GM12873 (cell line): ENCODE results near the gene OTULINL.

Experiments
- TF ChIP-seq, protein P1 (sequence below): IDR thresholded peaks from 2 replicates; pipeline ENCODE4 v1.5.1; 2012; ENCODE audit warnings: low read depth, mild to moderate bottlenecking, moderate library complexity, low read length, control low read depth; ENCODE audit not compliant: insufficient read depth; ENCODE audit errors: missing control alignments

The OTULINL gene

DNA sequence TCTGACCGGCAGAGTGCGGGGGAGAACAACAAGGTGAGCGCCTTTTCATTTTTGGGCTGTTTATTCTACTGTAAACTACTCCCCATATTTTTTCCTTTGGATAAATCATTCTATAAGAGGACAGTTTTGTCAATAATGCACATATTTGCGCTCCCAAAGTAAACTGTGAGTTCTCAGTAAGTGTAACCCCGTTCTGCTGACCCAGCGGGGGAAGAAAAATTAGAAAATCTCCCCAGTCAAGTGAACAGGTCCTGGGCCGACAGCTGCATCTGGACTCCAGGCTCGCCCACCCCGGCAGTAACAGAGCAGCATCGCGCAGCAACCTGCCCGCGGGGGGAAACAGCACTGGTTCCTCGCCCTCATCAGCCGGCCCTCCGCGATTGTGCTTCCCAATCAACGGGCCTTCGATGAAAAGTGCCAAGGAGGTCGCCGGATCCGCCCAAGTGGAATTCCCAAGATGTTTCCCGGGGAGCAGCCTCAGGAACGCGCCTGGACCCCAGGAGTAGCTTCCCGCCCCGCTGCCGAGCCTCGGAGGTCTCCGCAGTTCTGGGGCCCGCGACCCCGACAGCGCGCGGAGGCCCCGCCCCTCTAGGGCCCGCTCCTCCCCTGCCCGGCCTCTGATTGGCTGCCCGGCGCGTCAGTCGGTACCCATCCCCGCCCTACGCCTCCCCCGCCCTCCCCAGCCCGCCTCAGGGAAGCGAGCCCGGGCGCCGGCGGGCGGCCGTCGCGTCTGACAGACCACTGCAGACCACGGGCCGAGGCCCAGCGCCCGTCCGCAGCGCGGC is at the start of gene OTULINL:
Gene OTULINL (plus strand): TSS at position 687 of the 785 bp plus-strand sequence. CDS start 103 bp downstream, outside the sequence.
- TF ChIP-seq, protein P1, sequence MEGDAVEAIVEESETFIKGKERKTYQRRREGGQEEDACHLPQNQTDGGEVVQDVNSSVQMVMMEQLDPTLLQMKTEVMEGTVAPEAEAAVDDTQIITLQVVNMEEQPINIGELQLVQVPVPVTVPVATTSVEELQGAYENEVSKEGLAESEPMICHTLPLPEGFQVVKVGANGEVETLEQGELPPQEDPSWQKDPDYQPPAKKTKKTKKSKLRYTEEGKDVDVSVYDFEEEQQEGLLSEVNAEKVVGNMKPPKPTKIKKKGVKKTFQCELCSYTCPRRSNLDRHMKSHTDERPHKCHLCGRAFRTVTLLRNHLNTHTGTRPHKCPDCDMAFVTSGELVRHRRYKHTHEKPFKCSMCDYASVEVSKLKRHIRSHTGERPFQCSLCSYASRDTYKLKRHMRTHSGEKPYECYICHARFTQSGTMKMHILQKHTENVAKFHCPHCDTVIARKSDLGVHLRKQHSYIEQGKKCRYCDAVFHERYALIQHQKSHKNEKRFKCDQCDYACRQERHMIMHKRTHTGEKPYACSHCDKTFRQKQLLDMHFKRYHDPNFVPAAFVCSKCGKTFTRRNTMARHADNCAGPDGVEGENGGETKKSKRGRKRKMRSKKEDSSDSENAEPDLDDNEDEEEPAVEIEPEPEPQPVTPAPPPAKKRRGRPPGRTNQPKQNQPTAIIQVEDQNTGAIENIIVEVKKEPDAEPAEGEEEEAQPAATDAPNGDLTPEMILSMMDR: no peak

DNA sequence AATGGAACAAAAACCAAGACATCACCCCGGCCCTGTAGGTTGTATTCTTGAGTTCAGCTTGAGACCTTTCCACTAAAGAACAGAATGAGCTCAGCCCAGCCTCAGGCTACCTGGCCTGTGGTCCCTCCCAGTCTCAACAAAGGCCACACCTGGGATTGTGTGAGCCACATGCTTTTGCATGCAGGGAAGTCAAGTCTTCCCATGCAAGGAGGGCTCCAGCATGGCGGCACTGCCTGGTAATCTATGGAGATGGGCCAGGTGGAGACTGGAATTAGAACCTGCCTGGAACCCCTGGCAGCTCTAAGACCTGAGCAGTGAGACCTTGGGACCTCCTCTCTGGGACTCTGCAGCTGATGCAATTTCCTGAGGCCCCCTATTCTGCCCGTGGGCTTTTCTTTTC is 49.4 kb upstream of the OTULINL start:
- TF ChIP-seq, protein P1: no peak

DNA sequence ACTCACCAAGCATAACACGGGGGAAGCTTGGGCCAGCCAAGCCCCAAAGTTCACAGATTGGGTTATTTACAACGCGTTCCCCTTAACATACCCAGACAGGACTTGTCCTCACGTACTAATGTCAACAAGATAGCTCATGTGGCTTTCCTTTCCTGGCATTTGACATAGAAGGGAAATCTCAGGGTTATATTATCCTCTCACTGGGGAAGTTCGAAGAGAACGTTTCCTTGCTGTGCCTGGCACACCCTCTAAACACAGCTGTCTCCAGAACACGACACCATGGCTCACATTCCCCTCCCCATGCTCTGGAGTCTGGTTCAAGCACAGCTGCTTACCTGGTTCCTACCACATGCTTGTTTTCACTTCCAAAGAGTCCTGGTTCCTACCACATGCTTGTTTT is 46.8 kb upstream of the OTULINL start:
- TF ChIP-seq, protein P1: no peak

DNA sequence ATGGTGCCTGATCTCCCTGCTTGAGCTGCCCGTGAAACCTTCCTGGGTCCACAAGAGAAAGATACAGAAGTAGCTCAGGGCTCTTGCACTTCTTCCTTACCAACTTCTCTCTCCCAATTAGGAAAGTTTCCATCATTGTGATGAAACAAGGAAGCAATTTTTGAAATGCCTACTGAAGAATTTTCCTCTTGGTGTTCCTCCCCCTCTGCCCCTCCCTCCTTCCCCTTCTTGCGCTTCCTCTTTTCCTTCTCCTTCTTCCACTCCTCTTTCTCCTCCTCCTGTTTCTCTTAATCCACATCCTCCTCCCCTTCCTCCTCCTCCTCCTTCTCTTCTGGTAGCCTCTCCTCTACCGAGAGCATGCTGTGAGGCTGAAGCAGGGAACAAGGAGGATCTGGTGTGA is 36.3 kb upstream of the OTULINL start:
- TF ChIP-seq, protein P1: no peak

DNA sequence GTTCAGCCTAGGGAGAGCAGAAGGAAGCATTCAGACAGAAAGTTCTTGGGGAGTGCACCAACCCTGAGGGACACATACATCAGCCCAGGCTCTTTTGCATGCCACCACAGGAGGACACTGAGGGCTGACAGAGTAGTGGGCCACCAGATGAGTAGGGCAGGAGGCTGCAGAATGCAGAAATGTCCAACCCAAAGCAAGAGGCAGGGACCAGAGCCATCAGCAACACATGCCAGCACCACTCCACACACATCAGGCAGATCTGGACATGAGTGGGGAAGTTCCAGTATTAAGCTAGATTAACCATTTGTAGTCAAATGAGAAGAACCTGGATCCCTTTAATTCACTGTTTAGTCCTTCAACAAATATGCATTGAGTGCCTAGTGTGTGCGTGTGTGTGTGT is 35.7 kb upstream of the OTULINL start:
- TF ChIP-seq, protein P1: no peak

DNA sequence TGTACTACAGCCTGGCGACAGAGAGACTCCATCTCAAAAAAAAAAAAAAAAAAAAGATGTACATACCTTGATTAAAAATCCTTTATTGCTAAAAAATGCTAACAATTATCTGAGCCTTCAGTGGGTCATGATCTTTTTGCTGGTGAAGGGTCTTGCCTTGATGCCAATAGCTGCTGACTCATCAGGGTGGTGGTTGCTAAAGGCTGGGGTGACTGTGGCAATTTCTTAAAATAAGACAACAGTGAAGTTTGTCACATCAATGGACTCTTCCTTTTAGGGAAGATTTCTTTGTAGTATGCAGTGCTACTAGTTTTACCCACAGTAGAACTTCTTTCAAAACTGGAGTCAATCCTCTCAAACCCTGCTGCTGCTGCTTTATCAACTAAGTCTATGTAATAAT is 33.9 kb upstream of the OTULINL start:
- TF ChIP-seq, protein P1: no peak

DNA sequence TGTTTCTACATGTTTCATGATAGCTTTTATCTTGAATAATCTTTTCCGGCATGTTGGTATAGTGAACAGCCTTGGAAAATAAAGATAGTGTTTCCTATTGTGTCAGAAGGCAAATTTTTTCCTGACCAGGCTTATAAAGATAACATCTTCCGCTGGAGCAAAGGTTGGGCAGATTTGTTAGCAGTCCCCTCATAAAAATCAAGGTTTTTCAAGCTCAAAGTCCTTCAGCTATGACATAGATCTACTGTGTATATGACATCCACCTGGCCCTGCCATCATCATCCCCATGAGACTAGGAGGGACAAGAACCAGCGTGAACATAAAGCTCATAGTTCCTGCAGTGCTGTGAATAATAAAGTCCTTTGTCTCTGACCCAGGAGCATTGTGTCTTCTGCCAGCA is 30.4 kb upstream of the OTULINL start:
- TF ChIP-seq, protein P1: no peak

DNA sequence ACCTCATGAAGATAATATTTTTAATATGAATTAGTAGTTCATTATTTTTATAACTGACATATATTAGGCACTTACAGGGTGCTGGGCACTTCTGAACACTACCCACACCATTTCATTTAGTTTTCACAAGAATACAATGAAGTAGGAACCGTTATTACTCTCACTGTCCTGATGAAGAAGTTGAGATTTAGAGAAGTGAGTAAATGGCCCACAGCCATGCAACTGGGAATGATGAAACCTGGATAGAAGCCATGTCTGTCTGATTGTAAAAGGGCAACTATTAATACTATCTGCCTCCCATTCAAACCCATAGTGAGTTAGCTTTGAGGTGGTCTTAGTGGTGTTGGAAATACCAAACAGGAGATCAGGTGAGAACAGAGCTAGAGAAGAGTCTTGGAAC is 29.6 kb upstream of the OTULINL start:
- TF ChIP-seq, protein P1: no peak
